ENCODE measurements around the gene GBF1. TPM values are rescaled to one million over a fixed set of nuclear protein-coding genes. Genes with fewer than 3 reads are reported as not detected.

The GBF1 gene
- total and polyA plus RNA-seq, 4 donors = 6.0 to 27.2 (median 15.2) TPM

DNA sequence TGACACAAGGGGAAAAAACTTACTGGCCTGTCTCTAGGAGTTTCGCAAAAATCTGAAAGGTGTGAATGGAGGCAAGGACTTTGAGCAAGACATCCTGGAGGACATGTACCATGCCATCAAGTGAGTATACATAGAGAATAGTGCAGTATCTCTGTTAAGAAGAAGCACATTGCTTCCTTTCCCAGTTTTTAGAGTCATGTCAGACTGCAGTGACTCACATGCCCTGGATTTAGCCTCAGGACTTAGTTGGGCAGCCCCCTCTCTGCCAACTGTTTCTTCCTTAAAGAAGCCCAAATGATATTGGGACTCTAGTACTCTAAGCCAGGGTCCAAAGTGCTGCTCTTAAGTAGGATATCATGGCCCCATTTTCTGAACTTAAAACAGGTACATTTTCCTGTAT lies 122.1 kb downstream of the GBF1 start:
- TF ChIP-seq NR2F2 (IDR thresholded peaks at IDR 0.05) = no peak
- TF ChIP-seq EGR1 (IDR thresholded peaks at IDR 0.05; ENCODE audit: low read depth in 2 of 2) = no peak
- no peak for TF ChIP-seq FOXA1 (IDR thresholded peaks at IDR 0.05)
- no peak for TF ChIP-seq RAD21 (IDR thresholded peaks at IDR 0.05)
- TF ChIP-seq JUND (IDR thresholded peaks at IDR 0.05) = no peak
- TF ChIP-seq, protein P1, sequence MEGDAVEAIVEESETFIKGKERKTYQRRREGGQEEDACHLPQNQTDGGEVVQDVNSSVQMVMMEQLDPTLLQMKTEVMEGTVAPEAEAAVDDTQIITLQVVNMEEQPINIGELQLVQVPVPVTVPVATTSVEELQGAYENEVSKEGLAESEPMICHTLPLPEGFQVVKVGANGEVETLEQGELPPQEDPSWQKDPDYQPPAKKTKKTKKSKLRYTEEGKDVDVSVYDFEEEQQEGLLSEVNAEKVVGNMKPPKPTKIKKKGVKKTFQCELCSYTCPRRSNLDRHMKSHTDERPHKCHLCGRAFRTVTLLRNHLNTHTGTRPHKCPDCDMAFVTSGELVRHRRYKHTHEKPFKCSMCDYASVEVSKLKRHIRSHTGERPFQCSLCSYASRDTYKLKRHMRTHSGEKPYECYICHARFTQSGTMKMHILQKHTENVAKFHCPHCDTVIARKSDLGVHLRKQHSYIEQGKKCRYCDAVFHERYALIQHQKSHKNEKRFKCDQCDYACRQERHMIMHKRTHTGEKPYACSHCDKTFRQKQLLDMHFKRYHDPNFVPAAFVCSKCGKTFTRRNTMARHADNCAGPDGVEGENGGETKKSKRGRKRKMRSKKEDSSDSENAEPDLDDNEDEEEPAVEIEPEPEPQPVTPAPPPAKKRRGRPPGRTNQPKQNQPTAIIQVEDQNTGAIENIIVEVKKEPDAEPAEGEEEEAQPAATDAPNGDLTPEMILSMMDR (IDR thresholded peaks at IDR 0.05; ENCODE audit: low read depth, low read length, missing input control) = no peak
- TF ChIP-seq YY1 (IDR thresholded peaks at IDR 0.05) = no peak
- TF ChIP-seq FOXA2 (IDR thresholded peaks at IDR 0.05) = no peak
- TF ChIP-seq SP1 (IDR thresholded peaks at IDR 0.05) = no peak
- no peak for TF ChIP-seq TAF1 (conservative IDR thresholded peaks at IDR 0.05)
- no peak for TF ChIP-seq HNF4A (conservative IDR thresholded peaks at IDR 0.05)
- TF ChIP-seq, protein P2, sequence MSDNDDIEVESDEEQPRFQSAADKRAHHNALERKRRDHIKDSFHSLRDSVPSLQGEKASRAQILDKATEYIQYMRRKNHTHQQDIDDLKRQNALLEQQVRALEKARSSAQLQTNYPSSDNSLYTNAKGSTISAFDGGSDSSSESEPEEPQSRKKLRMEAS (IDR thresholded peaks at IDR 0.05) = no peak
- TF ChIP-seq, protein P3, sequence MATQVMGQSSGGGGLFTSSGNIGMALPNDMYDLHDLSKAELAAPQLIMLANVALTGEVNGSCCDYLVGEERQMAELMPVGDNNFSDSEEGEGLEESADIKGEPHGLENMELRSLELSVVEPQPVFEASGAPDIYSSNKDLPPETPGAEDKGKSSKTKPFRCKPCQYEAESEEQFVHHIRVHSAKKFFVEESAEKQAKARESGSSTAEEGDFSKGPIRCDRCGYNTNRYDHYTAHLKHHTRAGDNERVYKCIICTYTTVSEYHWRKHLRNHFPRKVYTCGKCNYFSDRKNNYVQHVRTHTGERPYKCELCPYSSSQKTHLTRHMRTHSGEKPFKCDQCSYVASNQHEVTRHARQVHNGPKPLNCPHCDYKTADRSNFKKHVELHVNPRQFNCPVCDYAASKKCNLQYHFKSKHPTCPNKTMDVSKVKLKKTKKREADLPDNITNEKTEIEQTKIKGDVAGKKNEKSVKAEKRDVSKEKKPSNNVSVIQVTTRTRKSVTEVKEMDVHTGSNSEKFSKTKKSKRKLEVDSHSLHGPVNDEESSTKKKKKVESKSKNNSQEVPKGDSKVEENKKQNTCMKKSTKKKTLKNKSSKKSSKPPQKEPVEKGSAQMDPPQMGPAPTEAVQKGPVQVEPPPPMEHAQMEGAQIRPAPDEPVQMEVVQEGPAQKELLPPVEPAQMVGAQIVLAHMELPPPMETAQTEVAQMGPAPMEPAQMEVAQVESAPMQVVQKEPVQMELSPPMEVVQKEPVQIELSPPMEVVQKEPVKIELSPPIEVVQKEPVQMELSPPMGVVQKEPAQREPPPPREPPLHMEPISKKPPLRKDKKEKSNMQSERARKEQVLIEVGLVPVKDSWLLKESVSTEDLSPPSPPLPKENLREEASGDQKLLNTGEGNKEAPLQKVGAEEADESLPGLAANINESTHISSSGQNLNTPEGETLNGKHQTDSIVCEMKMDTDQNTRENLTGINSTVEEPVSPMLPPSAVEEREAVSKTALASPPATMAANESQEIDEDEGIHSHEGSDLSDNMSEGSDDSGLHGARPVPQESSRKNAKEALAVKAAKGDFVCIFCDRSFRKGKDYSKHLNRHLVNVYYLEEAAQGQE (IDR thresholded peaks at IDR 0.05) = no peak
- WGBS = 100% methylated on average over 1 of the region's 1 CpG
- Histone ChIP-seq H3K4me1 (ENCODE audit: control insufficient read depth in 4 of 4, insufficient read depth in 4 of 4, low read length in 3 of 4) (no peaks in the 10 kb centered on the region), H3K4me3 (ENCODE audit: low read depth in 1 of 3, low read length in 3 of 3) (no peak overlapping the region), H3K9ac (ENCODE audit: low read depth in 1 of 2, low read length in 2 of 2) (no peak overlapping the region), H3K27me3 (ENCODE audit: control insufficient read depth in 4 of 4, insufficient read depth in 4 of 4, low read length in 3 of 4) (no peaks in the 10 kb centered on the region), H3K9me3 (ENCODE audit: control insufficient read depth in 4 of 4, low read length in 3 of 4) (no peaks in the 10 kb centered on the region), H3K27ac (ENCODE audit: low read depth in 1 of 2, low read length in 2 of 2) (no peak overlapping the region), H3K36me3 (ENCODE audit: control insufficient read depth in 4 of 4, insufficient read depth in 3 of 4, low read depth in 1 of 4, low read length in 3 of 4) (peaks cover 30 to 86% (median 78%) of the 10 kb centered on the region in 4 donors)
- DNase-seq (ENCODE audit: low spot score) = no peak

DNA sequence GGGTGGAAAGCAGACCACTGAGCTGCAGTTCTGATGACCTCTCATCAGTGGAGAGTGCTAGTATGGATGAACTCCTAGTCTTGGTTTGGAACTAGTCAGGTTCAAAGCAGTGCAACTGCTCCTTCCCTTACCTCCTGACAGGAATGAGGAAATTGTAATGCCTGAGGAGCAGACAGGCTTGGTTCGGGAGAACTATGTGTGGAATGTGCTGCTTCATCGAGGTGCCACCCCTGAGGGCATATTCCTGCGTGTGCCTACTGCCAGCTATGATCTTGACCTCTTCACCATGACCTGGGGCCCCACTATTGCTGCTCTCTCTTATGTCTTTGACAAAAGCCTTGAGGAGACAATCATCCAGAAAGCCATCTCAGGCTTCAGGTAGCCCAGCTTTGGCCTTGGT lies 122.7 kb downstream of the GBF1 start:
- WGBS = 84% methylated on average over 3 of the region's 3 CpGs
- H3K4me1 ChIP-seq (ENCODE audit: control insufficient read depth in 4 of 4, insufficient read depth in 4 of 4, low read length in 3 of 4) = no peaks in the 10 kb centered on the region
- no peaks in the 10 kb centered on the region for H3K27me3 ChIP-seq (ENCODE audit: control insufficient read depth in 4 of 4, insufficient read depth in 4 of 4, low read length in 3 of 4)
- no peak overlapping the region for H3K4me3 ChIP-seq (ENCODE audit: low read depth in 1 of 3, low read length in 3 of 3)
- H3K9ac ChIP-seq (ENCODE audit: low read depth in 1 of 2, low read length in 2 of 2) = no peak overlapping the region
- DNase-seq (ENCODE audit: low spot score) = no peak
- peaks cover 27 to 86% (median 76%) of the 10 kb centered on the region in 4 donors for H3K36me3 ChIP-seq (ENCODE audit: control insufficient read depth in 4 of 4, insufficient read depth in 3 of 4, low read depth in 1 of 4, low read length in 3 of 4)
- TF ChIP-seq, protein P4, sequence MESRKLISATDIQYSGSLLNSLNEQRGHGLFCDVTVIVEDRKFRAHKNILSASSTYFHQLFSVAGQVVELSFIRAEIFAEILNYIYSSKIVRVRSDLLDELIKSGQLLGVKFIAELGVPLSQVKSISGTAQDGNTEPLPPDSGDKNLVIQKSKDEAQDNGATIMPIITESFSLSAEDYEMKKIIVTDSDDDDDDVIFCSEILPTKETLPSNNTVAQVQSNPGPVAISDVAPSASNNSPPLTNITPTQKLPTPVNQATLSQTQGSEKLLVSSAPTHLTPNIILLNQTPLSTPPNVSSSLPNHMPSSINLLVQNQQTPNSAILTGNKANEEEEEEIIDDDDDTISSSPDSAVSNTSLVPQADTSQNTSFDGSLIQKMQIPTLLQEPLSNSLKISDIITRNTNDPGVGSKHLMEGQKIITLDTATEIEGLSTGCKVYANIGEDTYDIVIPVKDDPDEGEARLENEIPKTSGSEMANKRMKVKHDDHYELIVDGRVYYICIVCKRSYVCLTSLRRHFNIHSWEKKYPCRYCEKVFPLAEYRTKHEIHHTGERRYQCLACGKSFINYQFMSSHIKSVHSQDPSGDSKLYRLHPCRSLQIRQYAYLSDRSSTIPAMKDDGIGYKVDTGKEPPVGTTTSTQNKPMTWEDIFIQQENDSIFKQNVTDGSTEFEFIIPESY (IDR thresholded peaks at IDR 0.05) = no peak
- TF ChIP-seq EGR1 (IDR thresholded peaks at IDR 0.05; ENCODE audit: low read depth in 2 of 2) = no peak
- TF ChIP-seq, protein P1 (IDR thresholded peaks at IDR 0.05; ENCODE audit: low read depth, low read length, missing input control) = no peak
- TF ChIP-seq, protein P5, sequence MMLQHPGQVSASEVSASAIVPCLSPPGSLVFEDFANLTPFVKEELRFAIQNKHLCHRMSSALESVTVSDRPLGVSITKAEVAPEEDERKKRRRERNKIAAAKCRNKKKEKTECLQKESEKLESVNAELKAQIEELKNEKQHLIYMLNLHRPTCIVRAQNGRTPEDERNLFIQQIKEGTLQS (IDR thresholded peaks at IDR 0.05) = no peak
- TF ChIP-seq RXRA (IDR thresholded peaks at IDR 0.05) = no peak
- TF ChIP-seq SP1 (IDR thresholded peaks at IDR 0.05) = no peak
- TF ChIP-seq HNF4A (conservative IDR thresholded peaks at IDR 0.05) = no peak
- TF ChIP-seq, protein P2 (IDR thresholded peaks at IDR 0.05) = no peak
- no peak for TF ChIP-seq NR2F2 (IDR thresholded peaks at IDR 0.05)
- no peak overlapping the region for H3K27ac ChIP-seq (ENCODE audit: low read depth in 1 of 2, low read length in 2 of 2)
- H3K9me3 ChIP-seq (ENCODE audit: control insufficient read depth in 4 of 4, low read length in 3 of 4) = no peaks in the 10 kb centered on the region
